ENCODE measurements around the gene CCDC134.

Gene CCDC134

DNA sequence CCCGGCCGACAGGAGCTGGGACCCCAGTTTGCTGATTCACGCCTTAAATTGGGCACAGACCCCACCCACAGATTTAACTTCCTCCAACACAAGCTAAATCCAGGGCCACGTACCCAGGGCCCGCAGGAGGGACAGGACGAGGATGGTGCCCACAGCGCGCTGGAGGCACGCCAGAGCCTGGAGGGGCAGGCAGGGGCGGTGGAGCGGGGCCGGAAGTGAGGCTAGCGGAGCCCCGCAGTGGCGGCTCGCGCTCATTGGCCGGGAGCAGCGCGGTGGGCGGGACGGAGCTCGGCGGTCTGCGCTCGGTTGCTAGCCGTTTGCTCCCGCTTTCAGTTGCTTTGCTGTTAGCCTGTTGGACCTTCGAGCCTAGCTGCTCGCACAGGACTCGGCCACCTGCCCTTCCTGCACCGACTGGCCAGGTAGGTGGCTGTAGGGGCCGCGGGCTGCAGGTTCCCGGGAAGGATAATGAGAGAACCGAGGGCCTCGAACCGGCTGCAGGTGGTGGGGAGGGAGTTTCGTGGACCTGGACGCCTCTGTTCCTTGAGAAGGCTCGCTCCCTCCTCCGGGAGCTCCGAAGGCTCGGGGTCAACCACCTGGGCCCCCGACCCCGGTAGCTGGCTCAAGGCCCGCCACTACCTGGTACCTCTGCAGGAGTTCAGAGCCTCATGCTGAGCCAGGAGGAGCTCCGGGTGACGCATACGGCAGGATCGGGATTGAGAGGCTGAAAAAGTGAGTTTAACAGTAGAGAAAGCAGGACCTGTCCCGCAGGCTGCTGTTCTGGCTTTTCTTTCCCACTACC is at the start of gene CCDC134:
TSS of gene CCDC134 (plus strand) at position 332 of the 799 bp plus-strand sequence. CDS start 8,212 bp downstream, outside the sequence.
- DNase-seq (ENCODE audit: low spot score), result peak; percentile 96

- DNase-seq (ENCODE audit: low spot score), result no peak
Observed at GRCh38 chr22:41752011-41752970, 48.2 kb upstream of the CCDC134 start.

DNA sequence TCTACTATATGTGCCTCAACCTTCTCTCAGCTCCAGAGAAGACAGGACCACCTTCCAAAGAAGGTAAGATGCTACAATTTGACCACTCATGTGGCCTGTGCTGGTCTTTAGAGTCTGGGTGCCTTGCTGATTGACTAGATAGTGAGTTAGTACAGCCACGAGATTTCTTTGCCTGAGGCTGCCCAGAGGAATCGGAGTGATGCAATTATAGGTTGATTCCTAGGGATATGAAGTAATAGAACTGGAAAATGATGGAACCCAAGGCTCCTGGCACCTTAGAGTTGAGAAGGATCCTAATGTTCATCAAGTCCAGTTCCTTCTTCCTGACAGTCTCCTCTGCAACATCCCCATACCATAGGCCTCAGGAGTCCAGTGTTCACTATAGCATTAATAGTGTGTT is 46.5 kb upstream of the CCDC134 start:
- no peak for DNase-seq (ENCODE audit: low spot score)

GRCh38 chr22:41757502-41757901 is 43.0 kb upstream of the CCDC134 start:
- DNase-seq (ENCODE audit: low spot score), result no peak

GRCh38 chr22:41758231-41758630 is 42.2 kb upstream of the CCDC134 start:
- DNase-seq (ENCODE audit: low spot score), result no peak

DNA sequence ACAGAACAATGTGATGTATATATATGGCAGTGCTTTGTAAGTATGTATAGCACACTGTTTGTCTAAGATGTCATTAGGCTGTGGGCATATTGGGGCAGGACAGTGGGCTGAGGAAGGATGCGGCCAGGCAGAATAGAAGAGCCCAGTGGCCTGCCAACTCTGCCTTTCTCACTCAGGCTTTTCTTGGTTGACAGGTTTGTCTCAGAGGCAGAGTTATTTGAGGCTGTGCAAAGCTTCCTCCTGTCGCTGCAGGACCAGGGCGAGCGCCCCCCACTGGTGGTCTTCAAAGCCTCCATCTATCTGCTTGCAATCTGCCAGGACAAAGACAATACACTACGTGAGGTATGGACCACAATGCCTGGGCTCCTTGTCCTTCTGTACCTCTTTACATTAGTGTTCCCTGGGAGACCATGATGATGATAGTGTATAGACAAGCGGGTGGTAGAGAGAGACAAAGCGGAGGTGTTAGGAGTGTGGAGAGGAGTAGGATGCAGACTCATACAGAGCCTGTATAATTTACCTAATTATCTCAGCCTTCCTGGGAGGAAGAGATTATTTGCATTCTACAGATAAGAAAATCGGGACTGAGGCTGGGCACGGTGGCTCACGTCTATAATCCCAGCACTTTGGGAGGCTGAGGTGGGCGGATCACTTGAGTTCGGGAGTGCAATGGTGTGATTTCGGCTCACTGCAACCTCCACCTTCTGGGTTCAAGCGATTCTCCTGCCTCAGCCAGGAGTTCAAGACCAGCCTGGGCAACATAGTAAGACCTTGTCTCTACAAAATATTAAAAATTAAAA is 37.3 kb upstream of the CCDC134 start:
- no peak for DNase-seq (ENCODE audit: low spot score)

DNA sequence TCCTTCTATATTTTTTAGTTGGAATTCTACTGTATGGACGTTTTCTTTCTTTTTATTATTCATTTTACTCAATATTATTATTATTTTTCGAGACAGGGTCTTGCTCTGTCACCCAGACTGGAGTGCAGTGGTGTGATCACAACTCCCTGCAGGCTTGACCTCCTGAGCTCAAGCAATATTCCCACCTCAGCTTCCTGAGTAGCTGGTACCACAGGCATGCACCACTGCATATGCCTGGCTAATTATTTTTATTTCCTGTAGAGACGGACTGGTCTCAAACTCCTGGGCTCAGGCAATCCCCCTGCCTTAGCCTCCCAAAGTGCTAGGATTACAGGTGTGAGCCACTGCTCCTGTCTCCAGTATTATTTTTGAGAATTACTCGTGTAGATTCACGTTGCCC is 34.0 kb upstream of the CCDC134 start:
- no peak for DNase-seq (ENCODE audit: low spot score)

GRCh38 chr22:41768430-41768829 is 32.0 kb upstream of the CCDC134 start:
- DNase-seq (ENCODE audit: low spot score), result no peak

GRCh38 chr22:41770715-41771468 is 29.6 kb upstream of the CCDC134 start:
- no peak for DNase-seq (ENCODE audit: low spot score)

- no peak for DNase-seq (ENCODE audit: low spot score)
Observed at GRCh38 chr22:41772198-41772597, 28.3 kb upstream of the CCDC134 start.

- DNase-seq (ENCODE audit: low spot score), result no peak
Observed at GRCh38 chr22:41772645-41773044, 27.8 kb upstream of the CCDC134 start.

DNA sequence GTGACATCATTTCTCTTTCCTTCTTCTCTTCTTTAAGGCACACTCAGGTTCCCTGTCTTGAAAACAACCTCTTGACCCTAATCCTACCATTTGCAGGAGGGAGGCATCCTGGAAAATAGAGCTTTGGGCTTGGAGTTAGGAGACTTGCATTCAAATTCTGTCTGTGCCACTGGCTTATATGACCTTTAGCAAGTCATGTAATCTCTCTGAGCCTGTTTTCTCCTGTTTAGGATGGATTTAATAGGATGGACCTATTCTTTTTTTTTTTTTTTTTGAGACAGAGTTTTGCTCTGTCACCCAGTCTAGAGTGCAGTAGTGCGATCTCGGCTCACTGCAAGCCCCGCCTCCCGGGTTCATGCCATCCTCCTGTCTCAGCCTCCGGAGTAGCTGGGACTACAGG is 25.1 kb upstream of the CCDC134 start:
- no peak for DNase-seq (ENCODE audit: low spot score)

DNA sequence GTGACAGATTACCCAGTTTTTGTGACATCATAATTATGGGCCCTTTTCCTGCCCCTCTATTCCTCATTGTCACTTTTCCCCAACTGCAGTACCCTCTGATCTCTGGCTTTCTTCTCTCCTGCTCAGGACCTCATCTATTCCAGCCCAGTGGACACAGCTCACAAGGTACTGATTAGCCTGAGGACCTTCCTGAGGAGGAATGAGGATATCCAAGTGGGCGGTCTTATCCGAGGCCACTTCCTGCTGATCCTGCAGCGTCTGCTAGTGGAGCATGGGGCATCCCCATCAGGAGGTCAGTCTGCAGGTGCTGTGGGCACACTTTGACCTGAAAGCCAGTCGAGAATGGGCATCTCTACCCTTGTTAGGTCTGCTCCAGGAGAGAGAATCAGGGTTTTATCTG is 24.5 kb upstream of the CCDC134 start:
- no peak for DNase-seq (ENCODE audit: low spot score)

DNA sequence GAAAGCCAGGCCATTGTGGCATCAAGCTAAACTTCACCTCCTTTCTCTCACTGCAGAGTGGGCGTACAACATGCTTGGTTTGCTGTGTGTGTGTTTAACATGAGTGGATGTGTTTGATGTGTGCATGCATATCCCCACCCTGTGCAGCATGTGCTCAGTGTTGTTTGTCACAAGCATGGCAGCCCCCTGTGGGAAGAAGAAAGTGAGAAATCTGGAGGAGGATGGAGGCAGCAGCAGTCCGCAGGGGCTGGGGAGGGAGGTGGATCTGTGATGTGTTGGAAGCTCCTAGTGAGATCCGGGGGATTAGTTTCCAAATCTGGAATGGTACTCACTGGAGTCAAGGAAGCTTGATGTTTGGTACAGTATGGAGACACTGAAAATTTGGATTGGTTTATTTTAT is 24.1 kb upstream of the CCDC134 start:
- no peak for DNase-seq (ENCODE audit: low spot score)

DNA sequence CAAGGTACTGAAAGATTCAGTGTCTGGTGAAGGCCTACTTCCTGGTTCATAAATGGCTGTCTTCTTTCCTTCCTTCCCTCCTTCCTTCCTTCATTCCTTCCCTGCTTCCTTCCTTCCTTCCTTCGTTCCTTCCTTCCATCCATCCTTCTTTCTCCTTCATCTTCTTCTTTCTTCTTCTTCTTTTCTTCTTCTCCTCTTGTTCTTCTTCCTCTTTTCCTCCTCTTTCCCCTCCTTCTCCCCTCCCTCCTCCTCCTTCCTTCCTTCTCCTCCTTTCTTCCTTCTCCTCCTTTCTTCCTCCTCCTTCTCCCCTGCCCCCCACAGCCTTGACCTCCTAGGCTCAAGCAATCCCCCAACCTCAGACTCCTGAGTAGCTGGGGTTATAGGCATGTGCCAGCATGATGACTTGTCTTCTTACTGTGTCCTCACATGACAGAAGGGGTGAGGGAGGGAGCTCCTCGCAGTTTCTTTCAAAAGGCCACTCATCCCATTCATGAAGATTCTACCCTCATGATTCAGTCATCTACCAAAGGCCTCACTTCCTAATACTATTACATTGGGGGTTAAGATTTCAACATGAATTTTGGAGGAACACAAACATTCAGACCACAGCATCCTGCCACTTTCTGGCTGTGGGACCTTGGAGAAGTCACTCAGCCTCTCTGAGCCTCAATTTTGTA is 22.6 kb upstream of the CCDC134 start:
- DNase-seq (ENCODE audit: low spot score), result no peak

DNA sequence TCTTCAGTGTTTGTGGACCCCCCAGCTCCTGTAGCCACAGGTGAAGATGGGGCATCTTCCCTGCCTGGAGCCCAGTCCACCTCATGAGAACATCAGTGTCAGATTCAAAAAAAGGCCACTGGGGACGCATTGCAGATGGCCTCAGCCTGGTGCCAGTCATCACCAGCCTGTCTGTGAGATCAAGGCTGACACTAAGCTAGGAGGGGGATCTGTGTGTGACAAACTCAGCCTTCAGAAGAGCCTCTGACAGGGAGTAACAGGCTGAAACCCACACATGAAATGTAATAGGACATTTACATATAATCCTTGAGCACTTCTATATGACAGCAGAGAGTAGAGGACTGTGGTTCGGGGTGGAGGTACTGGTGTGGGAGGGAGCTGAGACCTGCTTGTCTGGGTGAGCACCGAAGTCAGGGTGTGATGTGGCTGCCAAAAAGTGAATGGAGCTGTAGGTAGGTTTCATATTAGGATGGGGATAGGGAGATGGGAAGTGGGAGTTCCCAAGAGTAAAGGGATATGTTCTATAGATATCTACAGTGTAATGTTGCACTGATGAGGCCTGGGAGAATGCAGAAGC is 20.5 kb upstream of the CCDC134 start:
- DNase-seq (ENCODE audit: low spot score), result no peak

GRCh38 chr22:41780746-41781505 is 19.6 kb upstream of the CCDC134 start:
- no peak for DNase-seq (ENCODE audit: low spot score)

GRCh38 chr22:41781507-41781906 is 19.0 kb upstream of the CCDC134 start:
- no peak for DNase-seq (ENCODE audit: low spot score)

- DNase-seq (ENCODE audit: low spot score), result no peak
Observed at GRCh38 chr22:41782316-41782715, 18.2 kb upstream of the CCDC134 start.

- no peak for DNase-seq (ENCODE audit: low spot score)
Observed at GRCh38 chr22:41782751-41783150, 17.7 kb upstream of the CCDC134 start.
